ENCODE data around the gene PTPRD.

DNA sequence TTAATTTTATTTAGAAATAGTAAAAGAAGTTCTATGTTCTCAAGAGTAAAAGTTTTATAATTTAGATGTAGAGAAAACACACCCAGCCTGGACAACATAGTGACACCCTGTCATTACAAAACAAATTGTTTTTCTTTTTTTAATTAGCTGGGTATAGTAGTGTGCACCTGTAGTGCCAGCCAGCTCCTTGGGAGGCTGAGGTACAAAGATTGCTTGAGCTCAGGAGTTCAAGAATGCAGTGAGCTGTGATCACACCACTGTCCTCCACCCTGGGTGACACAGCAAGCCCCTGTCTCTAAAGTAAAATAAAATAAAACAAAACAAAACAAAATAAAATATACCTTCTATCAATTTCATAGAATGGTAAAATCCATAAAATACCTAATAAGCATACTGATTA is 1795.5 kb downstream of the PTPRD start:
- TF ChIP-seq, protein P1, sequence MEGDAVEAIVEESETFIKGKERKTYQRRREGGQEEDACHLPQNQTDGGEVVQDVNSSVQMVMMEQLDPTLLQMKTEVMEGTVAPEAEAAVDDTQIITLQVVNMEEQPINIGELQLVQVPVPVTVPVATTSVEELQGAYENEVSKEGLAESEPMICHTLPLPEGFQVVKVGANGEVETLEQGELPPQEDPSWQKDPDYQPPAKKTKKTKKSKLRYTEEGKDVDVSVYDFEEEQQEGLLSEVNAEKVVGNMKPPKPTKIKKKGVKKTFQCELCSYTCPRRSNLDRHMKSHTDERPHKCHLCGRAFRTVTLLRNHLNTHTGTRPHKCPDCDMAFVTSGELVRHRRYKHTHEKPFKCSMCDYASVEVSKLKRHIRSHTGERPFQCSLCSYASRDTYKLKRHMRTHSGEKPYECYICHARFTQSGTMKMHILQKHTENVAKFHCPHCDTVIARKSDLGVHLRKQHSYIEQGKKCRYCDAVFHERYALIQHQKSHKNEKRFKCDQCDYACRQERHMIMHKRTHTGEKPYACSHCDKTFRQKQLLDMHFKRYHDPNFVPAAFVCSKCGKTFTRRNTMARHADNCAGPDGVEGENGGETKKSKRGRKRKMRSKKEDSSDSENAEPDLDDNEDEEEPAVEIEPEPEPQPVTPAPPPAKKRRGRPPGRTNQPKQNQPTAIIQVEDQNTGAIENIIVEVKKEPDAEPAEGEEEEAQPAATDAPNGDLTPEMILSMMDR (IDR thresholded peaks at IDR 0.05), result no peak
- no peak for TF ChIP-seq POLR2A (IDR thresholded peaks at IDR 0.05)
- TF ChIP-seq POLR2AphosphoS5 (IDR thresholded peaks at IDR 0.05), result no peak
